Body of pancreas (tissue), 4 donors: Measurements from ENCODE around the gene STX8. TPM values are rescaled to one million over a fixed set of nuclear protein-coding genes. Genes with fewer than 3 reads are reported as not detected.
A peak's percentile ranks its signal among the peaks of the same experiment; 100 is the strongest.

ENCODE experiments used
- ATAC-seq: fragments of 150-250 bp; one replicate; pipeline ENCODE4 v1.9.1; 2016
- DNase-seq, 4 donors: peaks; one replicate each; pipeline ENCODE4 v3.0.0-alpha.2; 2019
- H3K27ac ChIP-seq, 4 donors: fragments of 200-600 bp; sonication (generic); 1 replicate in 3 of 4; 2 replicates in 1 of 4; pipeline versions ENCODE4 v1.5.1 to v1.6.1; 2016 to 2019; ENCODE audit warnings: mild to moderate bottlenecking in 1 of 4, mixed read lengths in 1 of 4, moderate library complexity in 1 of 4
- H3K27me3 ChIP-seq, 2 donors: fragments of 200-600 bp; sonication (generic); one replicate each; pipeline ENCODE4 v1.6.0; 2016; ENCODE audit warnings: mild to moderate bottlenecking in 1 of 2
- H3K36me3 ChIP-seq, 2 donors: fragments of 200-600 bp; sonication (generic); replicated peaks in 1 of 2; 2 replicates each; pipeline ENCODE4 v1.5.1; 2016; ENCODE audit warnings: low read depth in 2 of 2; ENCODE audit not compliant: insufficient read depth in 1 of 2
- H3K4me1 ChIP-seq: fragments of 200-600 bp; sonication (generic); one replicate; pipeline ENCODE4 v1.6.0; 2016
- H3K4me3 ChIP-seq, 2 donors: fragments of 200-600 bp; sonication (generic); 1 replicate in 1 of 2; 2 replicates in 1 of 2; pipeline ENCODE4 v1.5.1; 2016 to 2019
- H3K9me3 ChIP-seq, 3 donors: fragments of 200-600 bp; sonication (generic); 1 replicate in 2 of 3; 2 replicates in 1 of 3; pipeline ENCODE4 v1.5.1; 2016
- POLR2A ChIP-seq, 3 donors: fragments of 450-650 bp; IDR thresholded peaks; one replicate each; pipeline ENCODE4 v1.6.1; 2016; ENCODE audit warnings: antibody characterized with exemption in 3 of 3, mild to moderate bottlenecking in 2 of 3
- WGBS, 2 donors: methylation state at CpG; one replicate each; pipeline ENCODE4 v1.1.5; 2017; 5-methylcytosine and 5-hydroxymethylcytosine counted together
- intact Hi-C: fragments of 100-400 bp; cut with DNase I; formaldehyde crosslinking; loops from one replicate; pipeline ENCODE4 v1.15.1; 2023
- total RNA-seq, 2 donors: library from RNA; depleted of rRNA; stranded (reverse); fragments of >200 nt; gene quantifications; one replicate each; pipeline ENCODE4 v1.1.0, GENCODE V29; 2016
- TF ChIP-seq, protein P1 (sequence below), 7 experiments: fragments of 450-650 bp in 4 of 7; fragments of 200-600 bp in 3 of 7; sonication (generic) in 3 of 7; IDR thresholded peaks; one replicate each; pipeline ENCODE4 v1.5.1; 2016 to 2019; ENCODE audit warnings: antibody characterized with exemption in 7 of 7

The STX8 gene
- total RNA-seq, 2 donors from 2014 or later: 32.2 to 37.6 TPM

DNA sequence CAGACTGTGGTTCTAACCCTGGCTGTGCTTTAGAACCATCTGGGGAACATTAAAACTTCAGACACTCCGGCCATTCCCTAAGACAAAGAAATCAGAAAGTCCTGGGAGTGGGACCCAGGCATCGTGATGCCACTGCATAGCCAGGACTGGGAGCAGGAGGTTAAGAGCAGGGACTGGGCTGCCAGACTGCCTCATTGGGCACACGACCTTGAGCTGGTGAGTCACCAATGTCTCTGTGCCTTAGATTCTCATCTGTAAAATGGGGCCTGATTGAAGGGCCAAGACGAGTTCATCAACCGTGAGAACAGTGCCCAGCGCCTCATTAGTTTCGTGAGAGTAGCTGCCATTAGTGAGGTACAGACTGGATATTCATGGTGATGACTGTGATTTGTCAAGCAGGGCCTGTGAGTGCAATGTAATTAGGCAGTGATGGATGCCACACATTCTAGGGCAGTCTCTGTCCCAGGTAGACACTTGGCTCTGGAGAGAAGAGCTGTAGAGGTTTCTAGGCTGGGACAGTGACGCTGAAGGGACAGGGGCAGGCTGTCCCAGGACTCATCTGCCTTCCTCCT is 357.5 kb downstream of the STX8 start:
- H3K27ac ChIP-seq: peak overlapping the region; percentile 8 to 81 (median 56)
- no peaks in the 10 kb centered on the region for H3K27me3 ChIP-seq
- H3K4me3 ChIP-seq: no peak overlapping the region
- WGBS, 2 donors: 74 to 76% methylated on average over 7 to 8 of the region's 8 CpGs
- TF ChIP-seq POLR2A (IDR thresholded peaks at IDR 0.05): no peak
- TF ChIP-seq, protein P1, sequence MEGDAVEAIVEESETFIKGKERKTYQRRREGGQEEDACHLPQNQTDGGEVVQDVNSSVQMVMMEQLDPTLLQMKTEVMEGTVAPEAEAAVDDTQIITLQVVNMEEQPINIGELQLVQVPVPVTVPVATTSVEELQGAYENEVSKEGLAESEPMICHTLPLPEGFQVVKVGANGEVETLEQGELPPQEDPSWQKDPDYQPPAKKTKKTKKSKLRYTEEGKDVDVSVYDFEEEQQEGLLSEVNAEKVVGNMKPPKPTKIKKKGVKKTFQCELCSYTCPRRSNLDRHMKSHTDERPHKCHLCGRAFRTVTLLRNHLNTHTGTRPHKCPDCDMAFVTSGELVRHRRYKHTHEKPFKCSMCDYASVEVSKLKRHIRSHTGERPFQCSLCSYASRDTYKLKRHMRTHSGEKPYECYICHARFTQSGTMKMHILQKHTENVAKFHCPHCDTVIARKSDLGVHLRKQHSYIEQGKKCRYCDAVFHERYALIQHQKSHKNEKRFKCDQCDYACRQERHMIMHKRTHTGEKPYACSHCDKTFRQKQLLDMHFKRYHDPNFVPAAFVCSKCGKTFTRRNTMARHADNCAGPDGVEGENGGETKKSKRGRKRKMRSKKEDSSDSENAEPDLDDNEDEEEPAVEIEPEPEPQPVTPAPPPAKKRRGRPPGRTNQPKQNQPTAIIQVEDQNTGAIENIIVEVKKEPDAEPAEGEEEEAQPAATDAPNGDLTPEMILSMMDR (IDR thresholded peaks at IDR 0.05): no peak
- no peak for DNase-seq
- H3K9me3 ChIP-seq: no peaks in the 10 kb centered on the region
- intact Hi-C loops: no loop called here
- no peaks in the 10 kb centered on the region for H3K36me3 ChIP-seq
- ATAC-seq: peak; percentile 35
- peaks cover 18% of the 10 kb centered on the region for H3K4me1 ChIP-seq

DNA sequence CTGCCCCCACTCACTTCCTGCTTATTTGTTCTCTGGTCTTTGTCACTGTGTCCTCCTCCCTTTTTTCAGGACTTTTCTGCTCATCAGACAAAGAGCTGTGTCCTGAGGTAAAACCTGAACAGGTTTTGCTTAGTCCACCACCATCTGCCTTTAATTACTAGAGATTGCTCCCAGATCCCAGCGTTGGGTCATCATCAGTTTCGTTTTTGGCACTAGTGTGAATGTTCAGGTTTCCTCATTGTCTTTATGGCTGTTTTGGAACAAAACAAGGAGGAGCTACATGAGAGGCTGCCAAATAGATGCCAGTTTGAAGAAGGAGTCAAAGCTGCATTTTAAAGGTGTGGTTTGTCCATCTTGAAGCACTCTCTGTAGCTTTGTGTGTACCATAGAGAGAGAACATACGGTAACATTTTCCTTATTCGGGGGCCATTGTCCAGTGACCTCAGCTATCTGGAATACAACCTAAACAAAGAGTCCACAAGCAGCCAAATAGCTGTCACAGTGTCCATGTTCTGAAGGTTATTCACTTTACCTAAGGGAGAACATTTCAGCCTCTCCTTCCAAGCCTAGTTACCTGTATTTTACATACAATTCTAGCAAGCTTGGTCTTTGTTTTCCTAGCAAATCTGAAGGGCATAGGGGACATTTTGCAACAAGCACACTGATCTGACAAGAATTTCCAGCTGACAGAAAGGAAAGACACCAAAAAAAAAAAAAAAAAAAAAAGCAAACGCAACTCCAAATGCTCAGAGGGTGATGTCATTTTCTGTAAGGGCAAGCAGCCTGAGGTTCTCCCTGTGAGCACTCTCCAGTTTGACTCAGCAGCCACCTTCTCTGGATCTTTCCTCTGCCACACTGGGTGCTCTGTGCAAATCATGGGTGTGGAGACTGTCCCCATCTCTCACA is 358.2 kb downstream of the STX8 start:
- no peak for TF ChIP-seq POLR2A (IDR thresholded peaks at IDR 0.05)
- TF ChIP-seq, protein P1 (IDR thresholded peaks at IDR 0.05): no peak
- DNase-seq (no peak), ATAC-seq (peak; percentile 82)
- H3K27me3 ChIP-seq: no peaks in the 10 kb centered on the region
- H3K9me3 ChIP-seq: no peaks in the 10 kb centered on the region
- H3K36me3 ChIP-seq: no peaks in the 10 kb centered on the region
- intact Hi-C loops: no loop called here
- H3K4me3 ChIP-seq: no peak overlapping the region
- H3K27ac ChIP-seq: peak overlapping the region; percentile 8 to 81 (median 56)
- H3K4me1 ChIP-seq: peaks cover 18% of the 10 kb centered on the region
- 28 to 38% methylated on average over 5 of the region's 5 CpGs for WGBS, 2 donors

DNA sequence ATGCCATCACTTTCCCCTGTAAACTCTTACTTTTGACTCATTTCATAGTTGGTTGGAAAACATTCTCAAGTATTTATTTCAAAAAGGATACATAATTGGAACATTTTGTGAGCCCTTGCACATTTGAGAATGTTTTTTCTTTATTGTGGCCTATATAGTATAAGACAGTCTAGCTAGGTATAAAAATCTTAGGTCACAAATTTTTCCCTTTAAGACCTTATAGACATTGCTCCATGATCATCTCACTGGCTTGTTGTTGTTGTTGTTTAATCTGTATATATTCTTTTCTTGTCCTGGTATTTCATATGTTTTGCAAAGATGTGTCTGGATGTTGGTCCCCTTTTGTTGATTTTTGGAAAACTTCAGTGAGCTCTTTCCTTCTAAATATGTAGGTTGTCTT is 360.2 kb downstream of the STX8 start:
- no peak for TF ChIP-seq POLR2A (IDR thresholded peaks at IDR 0.05)
- TF ChIP-seq, protein P1 (IDR thresholded peaks at IDR 0.05): no peak
- Histone ChIP-seq H3K36me3 (no peaks in the 10 kb centered on the region), H3K27ac (no peak overlapping the region), H3K9me3 (no peaks in the 10 kb centered on the region), H3K4me3 (no peak overlapping the region), H3K27me3 (no peaks in the 10 kb centered on the region), H3K4me1 (peaks cover 18% of the 10 kb centered on the region)
- DNase-seq: no peak
- ATAC-seq: no peak
- intact Hi-C loops: no loop called here

DNA sequence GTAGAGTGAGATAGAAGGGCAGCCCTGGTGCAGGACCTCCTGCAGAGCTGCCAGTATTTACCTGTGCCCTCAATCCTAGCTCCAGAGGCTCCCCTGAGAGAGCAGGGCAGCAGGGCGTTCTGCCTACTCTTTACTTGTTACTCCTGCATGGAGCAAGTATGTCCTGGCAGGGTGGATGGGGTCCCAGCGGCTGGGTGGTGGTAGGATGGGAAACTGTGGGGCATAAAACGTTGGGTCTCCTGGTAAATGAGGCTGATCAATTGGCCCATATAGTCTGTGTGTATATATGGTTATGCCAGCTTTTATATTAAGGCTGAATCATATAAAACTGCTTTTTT is 362.3 kb downstream of the STX8 start:
- intact Hi-C loops: no loop called here
- no peak overlapping the region for H3K27ac ChIP-seq
- H3K4me3 ChIP-seq: no peak overlapping the region
- TF ChIP-seq, protein P1 (IDR thresholded peaks at IDR 0.05): no peak
- no peak for TF ChIP-seq POLR2A (IDR thresholded peaks at IDR 0.05)
- no peak for DNase-seq
- no peak for ATAC-seq
- no peaks in the 10 kb centered on the region for H3K36me3 ChIP-seq
- WGBS, 2 donors: 54 to 64% methylated on average over 2 to 3 of the region's 3 CpGs
- peaks cover 14% of the 10 kb centered on the region for H3K4me1 ChIP-seq
- H3K27me3 ChIP-seq: no peaks in the 10 kb centered on the region
- no peaks in the 10 kb centered on the region for H3K9me3 ChIP-seq
